Measurements from ENCODE around the gene CFAP74. TPM values are rescaled to one million over a fixed set of nuclear protein-coding genes. Genes with fewer than 3 reads are reported as not detected.

Gene CFAP74
- total and polyA plus RNA-seq, 2 of the 4 experiments (the other 2 are of a cell fraction) = not detected

DNA sequence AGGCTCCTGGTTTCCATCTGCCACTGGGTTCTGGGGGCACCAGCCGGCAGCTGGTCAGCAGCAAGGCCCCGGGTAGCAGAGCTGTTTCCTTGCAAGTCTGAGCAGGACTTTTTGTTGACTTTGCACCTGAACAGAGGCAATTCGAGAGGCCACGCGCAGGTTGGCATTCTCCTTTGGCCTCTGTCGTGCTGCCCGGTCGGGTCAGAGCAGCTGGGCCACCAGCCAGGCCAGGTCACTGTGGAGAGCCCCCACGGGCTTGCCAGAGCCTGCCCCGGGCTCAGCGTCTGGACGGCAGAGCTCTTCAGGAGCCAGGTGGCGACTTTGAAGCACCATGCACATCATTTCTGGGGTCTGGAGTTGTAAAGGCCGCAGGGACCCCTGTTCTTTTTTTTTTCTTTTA lies 56.1 kb downstream of the CFAP74 start:
- dilution Hi-C loops (cut with HindIII; ENCODE audit: low sequenced_read_pairs, unreplicated experiment) (no loop called here), intact Hi-C loops (cut with micrococcal nuclease) (no loop called here), in situ Hi-C loops (cut with MboI; ENCODE audit: low sequenced_read_pairs) (no loop called here)
- no peak for DNase-seq
- Histone ChIP-seq H3K4me3 (ENCODE audit: insufficient read depth, low read depth, low read length) (no peak overlapping the region), H3K14ac (replicated peaks; ENCODE audit: low read depth, low read length) (no peak overlapping the region), H4K91ac (ENCODE audit: insufficient read depth, low read depth, low read length) (no peak overlapping the region), H3K4me2 (ENCODE audit: low read depth, low read length) (no peak overlapping the region), H3K9me3 (ENCODE audit: control insufficient read depth, insufficient read depth, low read length) (no peaks in the 10 kb centered on the region), H2BK15ac (ENCODE audit: low read depth, low read length) (no peak overlapping the region), H3K18ac (ENCODE audit: low read depth, low read length) (no peak overlapping the region), H4K20me1 (ENCODE audit: insufficient read depth, low read length) (no peaks in the 10 kb centered on the region), H3K9me1 (ENCODE audit: insufficient read depth, low read length) (0 out of 2 replicates have a peak, but pooled peaks cover 3% of the 10 kb centered on the region), H3K9ac (ENCODE audit: low read depth, low read length) (no peak overlapping the region), H2BK20ac (ENCODE audit: low read depth, low read length) (no peak overlapping the region), H4K8ac (ENCODE audit: low read depth in 2 of 2, low read length in 2 of 2) (no peak overlapping the region), H2BK120ac (ENCODE audit: low read depth, low read length) (no peak overlapping the region), H3K4me1 (ENCODE audit: control insufficient read depth, insufficient read depth, low read length) (no peaks in the 10 kb centered on the region), H3K27me3 (ENCODE audit: control insufficient read depth, insufficient read depth, low read length) (peaks cover 35% of the 10 kb centered on the region), H2BK5ac (ENCODE audit: low read depth, low read length, poor library complexity, severe bottlenecking) (no peak overlapping the region), H3K36me3 (ENCODE audit: control insufficient read depth, insufficient read depth, low read length) (no peaks in the 10 kb centered on the region), H3K79me1 (ENCODE audit: low read depth in 1 of 2, low read length in 2 of 2) (no peaks in the 10 kb centered on the region), H2AFZ (replicated peaks; ENCODE audit: low read length, poor library complexity) (no peak overlapping the region), H2AK5ac (ENCODE audit: low read depth, low read length) (no peak overlapping the region), H3K27ac (ENCODE audit: insufficient read depth, low read length) (no peak overlapping the region), H3K23ac (ENCODE audit: low read depth, low read length) (no peak overlapping the region), H3K4ac (ENCODE audit: low read depth, low read length) (no peak overlapping the region), H4K5ac (ENCODE audit: low read depth, low read length) (no peak overlapping the region), H2AK9ac (replicated peaks; ENCODE audit: low read depth, low read length, poor library complexity) (no peak overlapping the region), H3K56ac (ENCODE audit: extremely low read depth, insufficient read depth, low read length) (no peak overlapping the region)
- TF ChIP-seq CEBPB (IDR thresholded peaks at IDR 0.05; ENCODE audit: low read depth, low read length) (no peak), MXI1 (IDR thresholded peaks at IDR 0.05; ENCODE audit: borderline replicate concordance, low read depth, low read length) (no peak), MAZ (IDR thresholded peaks at IDR 0.05; ENCODE audit: borderline replicate concordance, low read depth, low read length) (no peak), BHLHE40 (IDR thresholded peaks at IDR 0.05; ENCODE audit: low read depth, low read length) (no peak), POLR2A (IDR thresholded peaks at IDR 0.05; ENCODE audit: low read depth, low read length) (no peak), MAFK (IDR thresholded peaks at IDR 0.05; ENCODE audit: low read depth, low read length) (no peak), RAD21 (IDR thresholded peaks at IDR 0.05; ENCODE audit: low read length) (no peak), CHD1 (IDR thresholded peaks at IDR 0.05; ENCODE audit: low read depth, low read length) (no peak), RCOR1 (IDR thresholded peaks at IDR 0.05; ENCODE audit: insufficient replicate concordance, low read length) (no peak), SMC3 (IDR thresholded peaks at IDR 0.05; ENCODE audit: low read depth, low read length) (no peak), CTCF (conservative IDR thresholded peaks at IDR 0.05; ENCODE audit: low read depth, low read length) (no peak), NFE2L2 (IDR thresholded peaks at IDR 0.05; ENCODE audit: low read depth, low read length) (no peak), FOS (IDR thresholded peaks at IDR 0.05; ENCODE audit: low read depth, low read length) (no peak), RFX5 (IDR thresholded peaks at IDR 0.05; ENCODE audit: low read depth, low read length) (no peak)
- TF ChIP-seq, protein P1, sequence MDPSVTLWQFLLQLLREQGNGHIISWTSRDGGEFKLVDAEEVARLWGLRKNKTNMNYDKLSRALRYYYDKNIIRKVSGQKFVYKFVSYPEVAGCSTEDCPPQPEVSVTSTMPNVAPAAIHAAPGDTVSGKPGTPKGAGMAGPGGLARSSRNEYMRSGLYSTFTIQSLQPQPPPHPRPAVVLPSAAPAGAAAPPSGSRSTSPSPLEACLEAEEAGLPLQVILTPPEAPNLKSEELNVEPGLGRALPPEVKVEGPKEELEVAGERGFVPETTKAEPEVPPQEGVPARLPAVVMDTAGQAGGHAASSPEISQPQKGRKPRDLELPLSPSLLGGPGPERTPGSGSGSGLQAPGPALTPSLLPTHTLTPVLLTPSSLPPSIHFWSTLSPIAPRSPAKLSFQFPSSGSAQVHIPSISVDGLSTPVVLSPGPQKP (IDR thresholded peaks at IDR 0.05; ENCODE audit: borderline replicate concordance, low read depth, low read length) = no peak
- TF ChIP-seq, protein P2, sequence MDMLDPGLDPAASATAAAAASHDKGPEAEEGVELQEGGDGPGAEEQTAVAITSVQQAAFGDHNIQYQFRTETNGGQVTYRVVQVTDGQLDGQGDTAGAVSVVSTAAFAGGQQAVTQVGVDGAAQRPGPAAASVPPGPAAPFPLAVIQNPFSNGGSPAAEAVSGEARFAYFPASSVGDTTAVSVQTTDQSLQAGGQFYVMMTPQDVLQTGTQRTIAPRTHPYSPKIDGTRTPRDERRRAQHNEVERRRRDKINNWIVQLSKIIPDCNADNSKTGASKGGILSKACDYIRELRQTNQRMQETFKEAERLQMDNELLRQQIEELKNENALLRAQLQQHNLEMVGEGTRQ (IDR thresholded peaks at IDR 0.05; ENCODE audit: low read depth, low read length) = no peak
- CTCF ChIA-PET = no interaction called here
- no peak for ATAC-seq (ENCODE audit: low read depth)
- 52% methylated on average over 12 of the region's 14 CpGs; no CpG with 5 or more reads in 1 of the 2 experiments for WGBS, 2 experiments (ENCODE audit: extremely low coverage in 2 of 2, insufficient read length in 1 of 2)
- no TSS peak for BruUV-seq (replicated peaks)
- POLR2A ChIA-PET (ENCODE audit: unreplicated experiment) = no interaction called here
